ENCODE measurements around the gene NPW.

NPW gene

GRCh38 chr16:1984347-1985225 lies 35.0 kb upstream of the NPW start:
- no peak for DNase-seq (ENCODE audit: low spot score)

GRCh38 chr16:1985466-1986150 lies 34.0 kb upstream of the NPW start:
- DNase-seq (ENCODE audit: low spot score): no peak

- no peak for DNase-seq (ENCODE audit: low spot score)
Measured at GRCh38 chr16:1987198-1987597, 32.4 kb upstream of the NPW start.

GRCh38 chr16:1989209-1990100 lies 30.1 kb upstream of the NPW start, which contains the start of gene SYNGR3:
TSS of gene SYNGR3 (plus strand) at chr16:1989970. CDS start at chr16:1990103, 133 bp downstream.
- DNase-seq (ENCODE audit: low spot score): no peak

GRCh38 chr16:1990101-1990350 lies 29.6 kb upstream of the NPW start:
- no peak for DNase-seq (ENCODE audit: low spot score)

- DNase-seq (ENCODE audit: low spot score): no peak
Measured at GRCh38 chr16:1990351-1991134, 29.0 kb upstream of the NPW start.

GRCh38 chr16:1991135-1991551 lies 28.4 kb upstream of the NPW start:
- DNase-seq (ENCODE audit: low spot score): peak; percentile 70

GRCh38 chr16:1991588-1991947 lies 28.0 kb upstream of the NPW start:
- DNase-seq (ENCODE audit: low spot score): no peak

- DNase-seq (ENCODE audit: low spot score): peak; percentile 94
Measured at GRCh38 chr16:1991948-1992703, 27.5 kb upstream of the NPW start.

GRCh38 chr16:1992704-1993317 lies 26.8 kb upstream of the NPW start:
- no peak for DNase-seq (ENCODE audit: low spot score)

- peak; percentile 73 for DNase-seq (ENCODE audit: low spot score)
Measured at GRCh38 chr16:1993731-1994131, 25.9 kb upstream of the NPW start.

- no peak for DNase-seq (ENCODE audit: low spot score)
Measured at GRCh38 chr16:1997494-1998359, 21.9 kb upstream of the NPW start.

GRCh38 chr16:1998360-1998835 lies 21.2 kb upstream of the NPW start:
- no peak for DNase-seq (ENCODE audit: low spot score)

- no peak for DNase-seq (ENCODE audit: low spot score)
Measured at GRCh38 chr16:1998852-1999801, 20.5 kb upstream of the NPW start.

GRCh38 chr16:1999866-2000514 lies 19.6 kb upstream of the NPW start:
- no peak for DNase-seq (ENCODE audit: low spot score)

GRCh38 chr16:2001035-2001434 lies 18.6 kb upstream of the NPW start:
- no peak for DNase-seq (ENCODE audit: low spot score)

- DNase-seq (ENCODE audit: low spot score): no peak
Measured at GRCh38 chr16:2001456-2002355, 17.9 kb upstream of the NPW start.
